NCI-H1417 (cell line): ENCODE data around the gene INO80.

Experiments
- DNase-seq, 3 experiments: peaks; one replicate each; lab custom pipeline; 2025; lab: John Stamatoyannopoulos, UW

The INO80 gene

GRCh38 chr15:41047474-41047873 lies 68.6 kb downstream of the INO80 start:
- DNase-seq = no peak

- no peak for DNase-seq
These were observed 72.7 kb downstream of the INO80 start for GRCh38 chr15:41043276-41043951.

DNA sequence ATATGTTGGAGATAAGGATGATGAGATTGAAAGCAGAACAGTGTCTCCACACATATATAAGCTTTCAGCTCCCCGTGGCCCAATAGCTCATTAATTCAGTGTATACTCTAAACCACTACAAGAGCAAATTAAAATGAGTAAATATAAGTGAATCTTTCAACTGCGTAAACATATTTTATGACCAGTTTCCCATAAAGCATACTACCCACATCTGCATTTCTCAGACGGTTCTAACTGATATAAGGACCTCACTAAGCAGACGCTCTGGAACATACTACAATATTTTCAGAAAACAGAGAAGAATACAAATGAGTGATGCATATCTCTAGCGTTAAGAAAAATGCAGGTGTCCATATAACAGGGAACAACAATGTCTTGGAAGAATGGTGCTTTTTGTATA lies 73.2 kb downstream of the INO80 start:
- DNase-seq = no peak

DNA sequence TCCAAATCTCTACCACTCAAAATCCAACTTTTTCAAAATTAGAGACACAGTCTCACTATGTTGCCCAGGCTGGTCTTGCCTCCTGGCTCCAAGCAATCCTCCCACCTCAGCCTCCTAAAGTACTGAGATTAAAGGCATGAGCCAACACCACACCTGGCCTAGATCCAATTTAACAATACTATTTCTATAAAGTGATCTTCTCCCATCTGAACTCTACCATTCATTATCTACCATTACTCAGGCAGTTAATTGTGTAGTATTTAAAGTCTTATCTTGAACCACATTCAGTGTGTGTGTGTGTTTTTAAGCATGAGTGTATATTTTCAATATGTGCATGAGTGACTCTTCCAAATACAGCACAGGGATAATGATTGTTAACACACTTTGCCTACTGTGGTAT lies 77.0 kb downstream of the INO80 start:
- no peak for DNase-seq

- no peak for DNase-seq
These were observed 84.1 kb downstream of the INO80 start for GRCh38 chr15:41032079-41032328.

GRCh38 chr15:41031232-41032078 lies 84.6 kb downstream of the INO80 start:
- no peak for DNase-seq

- DNase-seq = no peak
These were observed 87.2 kb downstream of the INO80 start for GRCh38 chr15:41028853-41029252.

DNA sequence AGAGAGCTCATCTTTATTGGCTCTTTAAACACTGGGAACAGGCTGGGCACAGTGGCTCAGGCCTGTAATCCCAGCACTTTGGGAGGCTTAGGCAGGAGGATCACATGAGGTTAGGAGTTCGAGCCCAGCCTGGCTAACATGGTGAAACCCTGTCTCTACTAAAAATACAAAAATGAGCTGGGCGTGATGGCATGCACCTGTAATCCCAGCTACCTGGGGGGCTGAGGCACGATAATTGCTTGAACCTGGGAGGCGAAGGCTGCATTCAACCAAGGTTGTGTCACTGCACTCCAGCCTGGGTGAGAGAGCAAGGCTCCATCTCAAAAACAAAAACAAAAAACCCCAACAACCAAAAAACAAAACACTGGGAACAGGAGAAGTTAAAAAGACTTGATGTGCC lies 90.7 kb downstream of the INO80 start:
- DNase-seq = no peak

DNA sequence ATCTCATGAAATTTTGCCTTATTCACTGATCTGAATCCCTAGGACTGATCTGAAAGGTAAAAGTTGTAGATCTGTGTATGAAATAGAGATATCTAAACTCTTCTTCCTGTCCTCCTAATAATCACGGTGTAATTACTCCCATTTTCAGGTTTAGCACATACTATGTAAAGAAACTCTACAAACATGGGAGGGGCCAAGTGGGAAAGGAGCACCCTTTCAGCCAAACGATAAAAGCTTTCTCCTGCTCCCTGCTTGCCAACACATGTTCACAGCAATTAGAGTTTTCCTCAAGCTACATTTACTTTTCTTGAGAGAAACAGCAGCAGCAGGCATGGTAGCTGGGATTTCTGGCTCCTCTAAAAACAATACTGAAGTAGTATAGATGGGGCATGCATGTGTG lies 91.2 kb downstream of the INO80 start:
- no peak for DNase-seq

GRCh38 chr15:41024131-41024530 lies 91.9 kb downstream of the INO80 start:
- DNase-seq = no peak

DNA sequence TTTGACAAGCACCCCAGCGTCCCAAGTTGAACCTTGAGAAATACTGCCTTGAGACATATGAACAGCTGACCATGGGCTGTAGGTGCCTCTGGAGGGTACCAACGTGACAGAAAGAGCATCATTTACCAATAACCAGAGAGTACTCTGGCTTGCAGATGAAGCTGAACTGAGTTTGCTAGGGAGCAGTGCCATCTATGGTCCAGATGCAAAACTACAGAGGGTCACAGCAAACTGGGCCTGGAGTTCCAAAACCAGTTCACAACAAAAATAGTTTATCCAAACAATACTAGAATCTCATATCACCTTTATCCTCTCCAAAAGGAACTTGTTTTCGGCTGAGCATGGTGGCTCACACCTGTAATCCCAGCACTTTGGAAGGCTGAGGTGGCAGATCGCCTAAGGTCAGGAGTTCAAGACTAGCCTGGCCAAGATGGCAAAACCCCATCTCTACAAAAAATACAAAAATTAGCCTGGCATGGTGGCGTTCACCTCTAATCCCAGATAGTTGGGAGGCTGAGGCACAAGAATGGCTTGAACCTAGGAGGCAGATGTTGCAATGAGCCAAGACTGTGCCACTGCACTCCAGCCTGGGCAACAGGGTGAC lies 93.5 kb downstream of the INO80 start:
- peak in 2 of 3 experiments; percentile 0 to 57 for DNase-seq

GRCh38 chr15:41020829-41021228 lies 95.3 kb downstream of the INO80 start:
- no peak for DNase-seq

- no peak for DNase-seq
These were observed 95.8 kb downstream of the INO80 start for GRCh38 chr15:41020311-41020710.

DNA sequence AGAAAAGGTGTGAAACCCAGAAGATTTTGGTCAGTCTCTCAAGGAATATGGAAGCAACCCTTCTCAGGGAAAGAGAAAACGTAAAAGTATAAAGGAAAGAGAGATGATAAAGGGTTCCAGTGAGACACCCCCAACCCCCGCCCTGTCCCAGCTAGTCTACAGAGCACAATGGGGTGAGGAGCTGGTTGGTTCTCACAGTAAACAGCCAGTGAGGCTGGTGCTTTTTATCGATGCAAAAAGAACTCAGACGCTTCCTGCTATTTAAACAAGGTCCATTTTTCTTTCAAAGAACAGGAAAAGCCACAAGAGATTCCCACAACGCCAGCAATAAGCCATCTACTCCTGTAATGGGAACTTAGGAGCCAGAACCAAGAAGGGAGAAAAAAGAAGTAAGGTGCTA lies 96.9 kb downstream of the INO80 start:
- no peak for DNase-seq

DNA sequence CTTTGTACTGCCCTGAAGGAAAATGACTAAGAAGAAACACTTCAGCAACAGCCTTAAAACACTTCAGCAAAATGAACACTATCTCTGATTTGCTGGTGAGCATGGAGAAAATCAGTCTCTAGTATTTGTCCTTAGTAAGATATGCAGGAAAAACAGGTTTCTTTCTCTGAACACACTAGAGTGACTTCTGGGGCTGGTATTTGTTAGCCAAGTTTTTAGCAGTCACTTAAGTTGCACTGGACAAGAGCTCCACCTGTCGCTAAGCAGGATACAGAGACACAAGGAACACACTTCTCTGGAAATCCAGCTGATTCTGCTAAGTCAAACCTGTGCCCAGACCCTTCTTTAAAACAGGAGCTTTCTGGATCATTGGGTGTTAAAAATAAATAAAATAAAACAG lies 97.5 kb downstream of the INO80 start:
- no peak for DNase-seq

DNA sequence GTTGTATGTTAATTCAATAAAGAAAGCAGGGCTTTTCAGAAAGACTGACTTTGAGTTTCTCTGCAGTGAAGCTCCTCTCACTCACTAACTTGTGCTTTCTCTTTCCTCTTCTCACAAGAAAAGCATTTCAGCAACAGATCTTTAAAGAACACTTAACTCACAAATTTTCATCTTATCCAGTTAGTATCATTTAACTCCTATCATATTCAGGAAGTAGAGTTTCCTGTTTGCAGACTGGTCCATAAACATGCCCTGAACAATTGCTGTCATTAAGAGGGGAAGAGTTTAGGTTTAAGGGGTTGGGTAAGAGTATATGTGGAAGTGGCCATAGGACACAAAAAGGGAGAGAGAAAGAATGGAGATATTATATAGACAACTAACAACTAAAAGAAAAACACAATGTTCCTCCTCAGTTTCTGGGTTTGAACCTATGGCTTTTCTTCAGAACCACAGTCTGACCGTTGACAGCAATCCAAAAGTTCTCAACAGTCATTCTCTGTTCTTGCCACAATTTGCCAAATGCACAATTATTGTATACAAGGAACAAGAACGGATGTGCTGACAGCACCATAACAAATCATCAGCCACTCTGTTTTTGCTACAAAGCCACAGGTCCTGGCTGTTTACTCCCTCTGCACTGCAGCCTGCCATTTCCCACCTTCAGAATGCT lies 98.9 kb downstream of the INO80 start:
- no peak for DNase-seq

DNA sequence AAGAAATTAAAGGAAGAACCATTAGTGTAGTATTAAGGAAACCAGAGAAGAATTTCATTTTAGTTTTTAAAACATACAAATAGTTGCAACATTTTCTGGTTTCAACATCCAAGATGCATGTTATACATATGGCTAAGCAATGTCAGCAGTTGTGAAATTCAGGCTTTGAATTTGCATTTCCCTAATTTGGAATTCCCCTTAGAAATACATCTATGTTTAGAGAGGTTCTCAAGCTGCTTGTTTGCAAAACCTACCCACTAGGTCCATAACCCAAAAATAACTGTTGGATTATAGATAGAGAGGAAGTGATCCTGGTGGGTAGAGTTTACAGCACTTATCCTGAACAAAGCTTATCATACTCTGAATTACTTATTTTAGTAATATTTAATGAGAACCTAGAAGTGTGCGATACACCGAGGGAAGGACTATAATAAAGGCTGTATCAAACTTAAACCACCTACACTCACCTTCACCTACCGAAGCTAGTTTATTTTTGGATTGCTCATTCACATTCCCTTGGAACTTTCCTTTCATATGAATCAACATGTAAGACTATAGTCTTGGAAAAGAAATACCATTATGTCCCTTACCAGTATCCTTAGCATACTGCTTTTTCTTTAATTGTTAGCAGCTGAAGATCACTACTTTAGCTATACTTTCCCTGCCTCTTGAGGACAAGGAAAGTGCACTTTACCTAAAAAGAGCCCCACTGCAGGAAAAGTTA lies 102.2 kb downstream of the INO80 start:
- DNase-seq = no peak

DNA sequence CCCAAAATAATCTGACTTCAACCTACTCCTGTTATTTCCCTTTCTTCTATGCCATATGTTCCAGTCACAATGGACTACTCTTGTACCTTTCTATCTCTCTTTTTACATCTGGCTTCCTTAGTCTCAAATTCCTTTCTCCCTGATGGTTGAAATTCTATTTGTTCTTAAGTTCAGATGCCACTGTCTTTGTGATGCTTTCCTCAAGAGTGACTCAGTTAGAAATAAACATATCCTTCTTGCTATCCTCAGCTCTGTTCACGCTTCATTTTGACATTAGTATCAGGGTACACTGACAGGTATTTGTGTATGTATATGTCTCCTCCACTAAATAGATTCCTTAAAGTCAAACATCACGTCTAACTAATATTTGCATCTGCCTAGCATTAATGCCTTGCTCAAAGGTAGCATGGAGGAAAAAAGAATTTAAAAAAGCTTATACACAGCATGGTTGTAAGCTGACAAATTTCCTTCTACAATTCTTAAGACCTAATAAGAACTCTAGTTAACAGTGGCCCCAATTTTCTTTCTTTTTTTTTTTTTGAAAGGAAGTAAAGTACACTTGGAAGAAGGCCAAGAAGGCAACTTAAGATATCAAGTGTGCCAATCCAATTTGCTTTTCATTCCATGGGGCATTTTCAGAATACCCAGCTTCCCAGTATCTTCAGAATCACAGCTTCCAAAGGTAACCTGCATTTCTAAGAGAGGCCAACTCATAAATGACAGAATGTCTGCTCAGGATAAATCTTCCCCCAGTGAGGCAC lies 104.8 kb downstream of the INO80 start:
- DNase-seq = no peak

DNA sequence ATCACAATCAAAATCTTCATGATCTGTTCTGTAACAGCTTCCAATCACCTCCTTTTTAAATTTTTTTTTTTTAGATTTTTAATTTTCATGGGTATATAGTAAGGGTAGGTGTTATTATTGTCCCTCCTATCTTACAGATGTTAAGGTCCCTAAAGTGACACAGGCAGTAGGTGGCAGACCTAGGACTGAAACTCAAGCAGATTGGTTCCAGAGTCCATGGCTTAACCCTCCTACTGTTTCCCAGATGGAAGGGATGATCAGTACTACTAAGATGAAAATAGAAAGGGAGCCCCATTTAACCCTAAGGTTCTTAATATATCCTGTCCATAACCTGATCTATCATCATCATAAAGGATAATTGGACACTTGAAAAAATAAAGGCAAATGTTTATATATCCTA lies 105.7 kb downstream of the INO80 start:
- DNase-seq = no peak

GRCh38 chr15:41006479-41006878 lies 109.6 kb downstream of the INO80 start:
- DNase-seq = no peak

DNA sequence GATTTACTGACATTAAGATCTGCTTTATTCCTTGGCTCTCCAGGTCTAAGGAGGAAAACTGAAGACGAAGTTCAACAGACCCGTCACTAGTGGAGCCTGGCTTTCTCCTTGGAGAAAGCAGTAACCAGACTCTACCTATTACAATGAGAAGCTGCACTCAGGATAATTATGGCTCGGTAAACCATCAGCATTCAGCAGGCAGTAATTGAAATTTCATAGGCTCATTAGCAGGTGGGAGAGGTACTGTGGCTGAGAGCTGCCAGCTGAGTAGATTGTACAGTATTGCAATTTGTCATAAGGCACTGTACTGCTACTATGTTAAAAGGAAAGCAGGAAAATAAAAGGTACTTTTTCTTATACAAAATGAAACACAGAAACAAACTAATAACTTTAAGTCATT lies 111.6 kb downstream of the INO80 start:
- peak in 2 of 3 experiments; percentile 23 to 80 for DNase-seq
